SU-DHL-6 (cell line): Measurements from ENCODE around the gene ACER3.

ENCODE experiments used
- H2AFZ ChIP-seq: fragments of 200-600 bp; sonication (generic); 2 replicates; pipeline ENCODE4 v1.6.1; 2014; ENCODE audit warnings: low read depth, mild to moderate bottlenecking, moderate library complexity, mixed read lengths, antibody characterized with exemption, low read length; ENCODE audit not compliant: severe bottlenecking
- H3F3A ChIP-seq: fragments of 200-600 bp; shearing (Covaris generic); 2 replicates; pipeline ENCODE4 v1.6.0; 2016; ENCODE audit warnings: antibody characterized with exemption, mild to moderate bottlenecking; ENCODE audit not compliant: insufficient read depth
- H3K27ac ChIP-seq: fragments of 200-600 bp; sonication (generic); 2 replicates; pipeline ENCODE4 v1.5.1; 2016; ENCODE audit warnings: low read depth, mild to moderate bottlenecking, low read length, moderate library complexity, mixed read lengths
- H3K27me3 ChIP-seq: fragments of 200-600 bp; sonication (generic), shearing (Covaris generic); 2 replicates; pipeline ENCODE4 v1.6.0; 2014; ENCODE audit warnings: mild to moderate bottlenecking, low read length
- H3K36me3 ChIP-seq: fragments of 200-600 bp; sonication (generic); 2 replicates; pipeline ENCODE4 v1.6.1; 2014; ENCODE audit warnings: mild to moderate bottlenecking, low read length, mixed read lengths
- H3K4me2 ChIP-seq: fragments of 300-600, 200-600 bp; shearing (Covaris generic), sonication (generic); 2 replicates; pipeline ENCODE4 v1.6.0; 2014; ENCODE audit warnings: low read length, low read depth, mild to moderate bottlenecking; ENCODE audit not compliant: poor library complexity, severe bottlenecking
- H3K4me3 ChIP-seq: fragments of 200-600 bp; sonication (generic); 2 replicates; pipeline ENCODE4 v1.5.1; 2014; ENCODE audit warnings: antibody characterized with exemption, low read length, mild to moderate bottlenecking, mixed read lengths; ENCODE audit not compliant: insufficient read depth, poor library complexity, severe bottlenecking
- H3K79me2 ChIP-seq: fragments of 200-600 bp; sonication (generic); 2 replicates; pipeline ENCODE4 v1.6.1; 2014; ENCODE audit warnings: mild to moderate bottlenecking, low read length, moderate library complexity; ENCODE audit not compliant: insufficient read depth
- H3K9ac ChIP-seq: fragments of 200-600 bp; sonication (generic); 2 replicates; pipeline ENCODE4 v1.7.0; 2014; ENCODE audit warnings: mild to moderate bottlenecking, low read length
- H3K9me2 ChIP-seq: fragments of 200-600 bp; sonication (generic); replicated peaks from 2 replicates; pipeline ENCODE4 v1.6.1; 2014; ENCODE audit warnings: low read length; ENCODE audit not compliant: insufficient read depth
- H3K9me3 ChIP-seq: fragments of 200-600 bp; sonication (generic); 2 replicates; pipeline ENCODE4 v1.6.1; 2014; ENCODE audit warnings: low read length, mixed read lengths; ENCODE audit not compliant: insufficient read depth
- H4K20me1 ChIP-seq: fragments of 200-600 bp; sonication (generic); 2 replicates; pipeline ENCODE4 v1.6.1; 2014; ENCODE audit warnings: low read depth, mild to moderate bottlenecking, antibody characterized with exemption, low read length, moderate library complexity, mixed read lengths
- CTCF ChIP-seq: fragments of 200-600 bp; sonication (generic); IDR thresholded peaks from one replicate; pipeline ENCODE4 v1.5.1; 2017; ENCODE audit warnings: antibody characterized with exemption, mild to moderate bottlenecking, low read length, moderate library complexity; ENCODE audit not compliant: insufficient read depth, poor library complexity, severe bottlenecking
- EZH2phosphoT487 ChIP-seq: fragments of 200-600 bp; sonication (generic), shearing (Covaris generic); conservative IDR thresholded peaks from 2 replicates; pipeline ENCODE4 v1.6.1; 2018; ENCODE audit warnings: mild to moderate bottlenecking, antibody characterized with exemption, low read length, moderate library complexity, mixed read lengths

ACER3 gene

DNA sequence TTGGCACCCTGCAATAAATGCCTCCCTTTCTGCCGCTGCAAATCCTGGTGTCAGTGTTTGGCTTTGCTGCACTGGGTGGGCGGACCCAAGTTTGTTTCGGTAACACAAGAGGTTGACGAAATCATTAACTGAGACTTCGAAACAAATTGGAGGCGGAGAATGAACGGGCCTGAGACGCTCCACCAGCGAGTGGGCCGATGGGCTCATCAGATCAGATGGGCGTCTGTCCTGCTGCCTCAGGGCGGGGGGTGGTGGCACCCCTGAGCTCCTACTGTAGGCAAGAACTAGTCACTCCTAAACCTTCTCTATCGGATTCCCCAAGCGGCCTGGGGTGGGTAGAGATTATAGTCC lies 205.1 kb downstream of the ACER3 start:
- H3K79me2 ChIP-seq, result no peaks in the 10 kb centered on the region
- H3K36me3 ChIP-seq, result no peaks in the 10 kb centered on the region
- peak overlapping the region; percentile 79 for H3K4me2 ChIP-seq
- H3K4me3 ChIP-seq, result peak overlapping the region; percentile 57
- H3K9me2 ChIP-seq, result no peaks in the 10 kb centered on the region
- peak overlapping the region; percentile 63 for H3K9ac ChIP-seq
- no peaks in the 10 kb centered on the region for H3K27me3 ChIP-seq
- H4K20me1 ChIP-seq, result no peaks in the 10 kb centered on the region
- no peak overlapping the region for H3K27ac ChIP-seq
- H3K9me3 ChIP-seq, result no peaks in the 10 kb centered on the region
- H3F3A ChIP-seq, result no peaks in the 10 kb centered on the region
- TF ChIP-seq CTCF (no peak), EZH2phosphoT487 (no peak)
- H2AFZ ChIP-seq, result peak overlapping the region; percentile 90

DNA sequence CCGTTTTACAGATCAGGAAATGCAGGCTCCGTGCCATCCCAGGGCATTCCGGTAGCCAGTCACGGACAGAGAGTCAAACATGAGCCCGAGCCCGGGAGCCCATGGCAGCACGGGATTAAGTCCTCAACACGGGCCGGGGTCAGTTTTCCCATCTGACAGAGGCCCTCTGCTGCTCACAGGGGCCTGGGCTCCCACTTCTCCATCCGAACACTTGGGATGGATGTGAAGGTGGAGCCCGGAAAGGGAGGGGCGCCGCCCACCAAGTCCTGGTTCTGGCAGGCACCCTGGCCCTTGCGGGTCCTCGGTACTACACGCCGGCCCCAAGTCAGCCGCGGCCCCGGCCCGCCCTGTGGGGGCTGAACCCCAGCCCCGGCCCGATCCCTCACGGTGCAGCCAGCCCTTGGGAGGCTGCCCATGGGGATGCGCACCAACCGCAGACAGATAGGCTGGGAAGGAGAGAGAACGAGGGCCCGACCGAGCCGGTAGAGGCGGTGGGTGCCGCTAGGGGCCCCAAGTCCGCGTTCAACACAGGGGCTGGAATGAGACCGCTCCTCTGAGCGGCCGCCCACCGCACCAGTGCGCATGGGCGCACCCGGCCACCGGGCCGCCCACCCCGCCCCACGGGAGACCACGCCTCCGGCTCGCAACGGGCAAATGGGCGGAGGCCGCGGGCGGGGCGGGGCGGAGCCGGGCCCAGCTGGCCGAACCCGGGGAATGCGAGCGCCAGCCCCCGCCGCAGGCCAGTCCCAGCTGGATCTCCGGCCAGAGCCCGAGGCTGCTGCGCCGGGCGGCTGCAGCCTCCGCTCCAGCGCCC lies 205.7 kb downstream of the ACER3 start, which contains the start of gene CAPN5:
Gene CAPN5, plus strand, starts transcription at position 743 of the 814 bp plus-strand sequence. CDS start 17,916 bp downstream, outside the sequence.
- Histone ChIP-seq H3K4me3 (peak within 1 kb of the TSS; percentile 57), H3K9me3 (no peaks in the 10 kb centered on the region), H2AFZ (peak within 1 kb of the TSS; percentile 90), H3K27me3 (no peaks in the 10 kb centered on the region), H3K27ac (no peak within 1 kb of the TSS), H4K20me1 (no peaks in the 10 kb centered on the region), H3K4me2 (peak within 1 kb of the TSS; percentile 79), H3F3A (no peaks in the 10 kb centered on the region), H3K9me2 (no peaks in the 10 kb centered on the region), H3K9ac (peak within 1 kb of the TSS; percentile 63), H3K79me2 (no peaks in the 10 kb centered on the region), H3K36me3 (no peaks in the 10 kb centered on the region)
- peak; percentile 18 for TF ChIP-seq CTCF
- TF ChIP-seq EZH2phosphoT487, result no peak

DNA sequence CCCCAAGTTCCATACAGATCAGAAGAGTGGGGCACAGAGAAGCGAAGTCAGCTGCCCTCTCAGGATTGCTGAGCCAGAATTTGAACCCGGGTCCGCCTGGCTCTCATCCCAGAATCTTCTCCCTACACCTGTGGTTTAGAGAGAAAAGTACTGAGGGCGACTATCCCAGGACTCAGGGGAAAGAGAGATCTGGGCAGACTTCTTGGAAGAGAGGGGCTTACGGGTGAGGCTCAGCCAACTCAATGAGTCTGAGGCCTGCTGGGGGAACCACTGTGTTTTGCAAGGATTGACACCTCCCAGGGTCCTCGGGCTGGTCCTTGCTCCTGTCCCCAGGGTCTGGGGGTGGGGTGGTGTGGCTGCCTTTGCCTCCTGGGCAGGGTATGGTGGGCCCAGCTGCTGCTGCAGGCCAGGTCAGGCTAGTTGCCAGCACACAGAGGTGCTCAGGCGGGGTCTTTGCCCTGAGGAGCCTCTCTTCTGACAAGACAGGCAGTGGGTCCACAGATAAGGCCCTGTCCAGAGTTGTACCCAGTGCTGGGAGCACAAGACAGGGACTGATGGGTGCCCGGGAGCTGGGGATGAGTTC lies 207.2 kb downstream of the ACER3 start:
- no peak overlapping the region for H2AFZ ChIP-seq
- no peaks in the 10 kb centered on the region for H4K20me1 ChIP-seq
- H3K4me3 ChIP-seq, result no peak overlapping the region
- no peaks in the 10 kb centered on the region for H3F3A ChIP-seq
- H3K9me3 ChIP-seq, result no peaks in the 10 kb centered on the region
- H3K27me3 ChIP-seq, result no peaks in the 10 kb centered on the region
- TF ChIP-seq EZH2phosphoT487 (no peak), CTCF (no peak)
- H3K27ac ChIP-seq, result no peak overlapping the region
- no peak overlapping the region for H3K4me2 ChIP-seq
- no peaks in the 10 kb centered on the region for H3K36me3 ChIP-seq
- H3K79me2 ChIP-seq, result no peaks in the 10 kb centered on the region
- no peak overlapping the region for H3K9ac ChIP-seq
- H3K9me2 ChIP-seq, result no peaks in the 10 kb centered on the region
